ENCODE measurements around the gene SRGAP3.

SRGAP3 gene

GRCh38 chr3:9223672-9224071, 25.8 kb downstream of the SRGAP3 start:
- DNase-seq = no peak

GRCh38 chr3:9222956-9223639, 26.3 kb downstream of the SRGAP3 start:
- no peak for DNase-seq

- no peak for DNase-seq
Observed at GRCh38 chr3:9222049-9222448, 27.4 kb downstream of the SRGAP3 start.

GRCh38 chr3:9218514-9218846, 31.0 kb downstream of the SRGAP3 start:
- DNase-seq = no peak

GRCh38 chr3:9217784-9218513, 31.5 kb downstream of the SRGAP3 start:
- no peak for DNase-seq

GRCh38 chr3:9216736-9217135, 32.7 kb downstream of the SRGAP3 start:
- no peak for DNase-seq

- DNase-seq = no peak
Observed at GRCh38 chr3:9214599-9214998, 34.8 kb downstream of the SRGAP3 start.

GRCh38 chr3:9214185-9214584, 35.3 kb downstream of the SRGAP3 start:
- no peak for DNase-seq

- DNase-seq = no peak
Observed at GRCh38 chr3:9213019-9213634, 36.3 kb downstream of the SRGAP3 start.

GRCh38 chr3:9211155-9211950, 38.1 kb downstream of the SRGAP3 start:
- DNase-seq = no peak

GRCh38 chr3:9209777-9210176, 39.7 kb downstream of the SRGAP3 start:
- DNase-seq = no peak

- no peak for DNase-seq
Observed at GRCh38 chr3:9208605-9209152, 40.8 kb downstream of the SRGAP3 start.

GRCh38 chr3:9207116-9207763, 42.2 kb downstream of the SRGAP3 start:
- DNase-seq = no peak

GRCh38 chr3:9206287-9206686, 43.2 kb downstream of the SRGAP3 start:
- no peak for DNase-seq

- no peak for DNase-seq
Observed at GRCh38 chr3:9205345-9206143, 43.9 kb downstream of the SRGAP3 start.

- no peak for DNase-seq
Observed at GRCh38 chr3:9204253-9204992, 45.0 kb downstream of the SRGAP3 start.

- no peak for DNase-seq
Observed at GRCh38 chr3:9203317-9203716, 46.1 kb downstream of the SRGAP3 start.

GRCh38 chr3:9202546-9202945, 46.9 kb downstream of the SRGAP3 start:
- DNase-seq = no peak

- no peak for DNase-seq
Observed at GRCh38 chr3:9201955-9202354, 47.5 kb downstream of the SRGAP3 start.

- DNase-seq = peak; percentile 42
Observed at GRCh38 chr3:9201266-9201665, 48.2 kb downstream of the SRGAP3 start.

- DNase-seq = no peak
Observed at GRCh38 chr3:9199775-9200174, 49.7 kb downstream of the SRGAP3 start.

Data from NCI-H2171 (cell line).